IMR-90 (cell line): ENCODE results near the gene SH2B3. TPM values are rescaled to one million over a fixed set of nuclear protein-coding genes. Genes with fewer than 3 reads are reported as not detected.

Source experiments
- ATAC-seq: fragments of 200-7000 bp; cut with Tn5 transposase; 2 replicates; pipeline ENCODE4 v1.9.1; 2020; ENCODE audit warnings: low read depth, mild to moderate bottlenecking, moderate library complexity
- BruUV-seq: library from RNA; stranded (reverse); fragments of 400-500 nt; replicated peaks from 2 replicates; lab custom pipeline; 2021; lab: Mats Ljungman, UMichigan
- CTCF ChIA-PET: fragments of 300-600 bp; formaldehyde crosslinking; extraction: SDS; loops from one replicate; lab custom pipeline; 2021; ENCODE audit warnings: antibody characterized with exemption; lab: Yijun Ruan, JAX
- POLR2A ChIA-PET: fragments of 300-600 bp; sonication (Branson Sonifier 250); formaldehyde crosslinking; loops from one replicate; lab custom pipeline; 2022; ENCODE audit warnings: antibody characterized with exemption; ENCODE audit not compliant: unreplicated experiment; lab: Charles Lee
- DNase-seq: peaks from one replicate; pipeline ENCODE4 v3.0.0; 2013
- H2AFZ ChIP-seq: replicated peaks from 2 replicates; pipeline ENCODE3; 2013; ENCODE audit warnings: low read length, mild to moderate bottlenecking; ENCODE audit not compliant: poor library complexity
- H2AK5ac ChIP-seq: 2 replicates; pipeline ENCODE4 v1.6.1; 2013; ENCODE audit warnings: low read depth, low read length, inconsistent platforms
- H2AK9ac ChIP-seq: replicated peaks from 2 replicates; pipeline ENCODE3; 2013; ENCODE audit warnings: mild to moderate bottlenecking, low read depth, low read length, moderate library complexity; ENCODE audit not compliant: poor library complexity
- H2BK120ac ChIP-seq: 2 replicates; pipeline ENCODE4 v1.6.1; 2013; ENCODE audit warnings: low read depth, low read length, inconsistent platforms
- H2BK15ac ChIP-seq: 3 replicates; pipeline ENCODE4 v1.6.1; 2013; ENCODE audit warnings: low read depth, low read length, inconsistent platforms
- H2BK20ac ChIP-seq: 2 replicates; pipeline ENCODE4 v1.6.1; 2013; ENCODE audit warnings: low read depth, mild to moderate bottlenecking, inconsistent platforms, low read length, moderate library complexity
- H2BK5ac ChIP-seq: 2 replicates; pipeline ENCODE4 v1.6.1; 2013; ENCODE audit warnings: mild to moderate bottlenecking, low read depth, low read length, inconsistent platforms; ENCODE audit not compliant: poor library complexity, severe bottlenecking
- H3K14ac ChIP-seq: replicated peaks from 2 replicates; pipeline ENCODE4 v1.6.1; 2013; ENCODE audit warnings: low read depth, low read length, inconsistent platforms
- H3K18ac ChIP-seq: 2 replicates; pipeline ENCODE4 v1.6.1; 2013; ENCODE audit warnings: low read depth, low read length, control low read depth
- H3K23ac ChIP-seq: 2 replicates; pipeline ENCODE4 v1.6.1; 2013; ENCODE audit warnings: low read depth, low read length, inconsistent platforms
- H3K27ac ChIP-seq: 2 replicates; pipeline ENCODE4 v1.5.1; 2013; ENCODE audit warnings: mild to moderate bottlenecking, control low read depth, low read length; ENCODE audit not compliant: insufficient read depth
- H3K27me3 ChIP-seq: 2 replicates; pipeline ENCODE4 v1.6.1; 2013; ENCODE audit warnings: low read length; ENCODE audit not compliant: control insufficient read depth, insufficient read depth
- H3K36me3 ChIP-seq: 2 replicates; pipeline ENCODE4 v1.6.1; 2013; ENCODE audit warnings: low read length, mixed read lengths; ENCODE audit not compliant: control insufficient read depth, insufficient read depth
- H3K4ac ChIP-seq: 2 replicates; pipeline ENCODE4 v1.6.1; 2013; ENCODE audit warnings: low read depth, low read length, inconsistent platforms
- H3K4me1 ChIP-seq: 2 replicates; pipeline ENCODE4 v1.6.1; 2013; ENCODE audit warnings: low read length, mixed read lengths; ENCODE audit not compliant: control insufficient read depth, insufficient read depth
- H3K4me2 ChIP-seq: 2 replicates; pipeline ENCODE4 v1.6.1; 2013; ENCODE audit warnings: low read depth, mild to moderate bottlenecking, control low read depth, low read length, moderate library complexity
- H3K4me3 ChIP-seq: 2 replicates; pipeline ENCODE4 v1.5.1; 2013; ENCODE audit warnings: low read depth, mild to moderate bottlenecking, control low read depth, low read length, moderate library complexity; ENCODE audit not compliant: insufficient read depth
- H3K56ac ChIP-seq: 2 replicates; pipeline ENCODE4 v1.6.1; 2013; ENCODE audit warnings: low read length, inconsistent platforms; ENCODE audit not compliant: insufficient read depth; ENCODE audit errors: extremely low read depth
- H3K79me1 ChIP-seq, 2 experiments: 2 replicates each; pipeline ENCODE4 v1.6.1; 2013; ENCODE audit warnings: low read length in 2 of 2, inconsistent platforms in 1 of 2, low read depth in 1 of 2
- H3K9ac ChIP-seq: 2 replicates; pipeline ENCODE4 v1.6.1; 2013; ENCODE audit warnings: low read depth, low read length, control low read depth
- H3K9me1 ChIP-seq: 2 replicates; pipeline ENCODE4 v1.6.1; 2013; ENCODE audit warnings: low read length, inconsistent platforms; ENCODE audit not compliant: insufficient read depth
- H3K9me3 ChIP-seq: 2 replicates; pipeline ENCODE4 v1.6.1; 2013; ENCODE audit warnings: low read length; ENCODE audit not compliant: control insufficient read depth, insufficient read depth
- H4K20me1 ChIP-seq: 2 replicates; pipeline ENCODE4 v1.6.1; 2013; ENCODE audit warnings: low read length, inconsistent platforms; ENCODE audit not compliant: insufficient read depth
- H4K5ac ChIP-seq: 2 replicates; pipeline ENCODE4 v1.6.1; 2013; ENCODE audit warnings: mild to moderate bottlenecking, low read depth, low read length, control low read depth
- H4K8ac ChIP-seq, 2 experiments: 2 replicates each; pipeline ENCODE4 v1.6.1; 2013; ENCODE audit warnings: low read depth in 2 of 2, low read length in 2 of 2, control low read depth in 1 of 2, inconsistent platforms in 1 of 2
- H4K91ac ChIP-seq: 2 replicates; pipeline ENCODE4 v1.6.1; 2013; ENCODE audit warnings: low read depth, low read length, inconsistent platforms; ENCODE audit not compliant: insufficient read depth
- BHLHE40 ChIP-seq: fragments of 150-350 bp; IDR thresholded peaks from 2 replicates; pipeline ENCODE4 v1.6.1; 2016; ENCODE audit warnings: mild to moderate bottlenecking, low read depth, low read length
- CEBPB ChIP-seq: IDR thresholded peaks from 2 replicates; pipeline ENCODE4 v1.6.1; 2012; ENCODE audit warnings: low read depth, low read length, improper control_type of control experiment
- CHD1 ChIP-seq: IDR thresholded peaks from 2 replicates; pipeline ENCODE4 v1.6.1; 2012; ENCODE audit warnings: low read depth, low read length, improper control_type of control experiment
- ELK1 ChIP-seq: fragments of 150-350 bp; IDR thresholded peaks from 2 replicates; pipeline ENCODE4 v1.6.1; 2016; ENCODE audit warnings: low read depth, mild to moderate bottlenecking, low read length, moderate library complexity, borderline replicate concordance
- FOS ChIP-seq: fragments of 150-350 bp; IDR thresholded peaks from 2 replicates; pipeline ENCODE4 v1.6.1; 2016; ENCODE audit warnings: low read depth, low read length
- MAFK ChIP-seq: IDR thresholded peaks from 2 replicates; pipeline ENCODE4 v1.6.1; 2012; ENCODE audit warnings: low read depth, low read length, improper control_type of control experiment
- MAZ ChIP-seq: IDR thresholded peaks from 2 replicates; pipeline ENCODE4 v1.6.1; 2012; ENCODE audit warnings: low read depth, mild to moderate bottlenecking, low read length, improper control_type of control experiment, moderate library complexity, borderline replicate concordance
- MXI1 ChIP-seq: IDR thresholded peaks from 2 replicates; pipeline ENCODE4 v1.6.1; 2012; ENCODE audit warnings: low read depth, mild to moderate bottlenecking, low read length, moderate library complexity, borderline replicate concordance
- NFE2L2 ChIP-seq: fragments of 150-350 bp; IDR thresholded peaks from 2 replicates; pipeline ENCODE4 v1.6.1; 2016; ENCODE audit warnings: low read depth, mild to moderate bottlenecking, low read length
- POLR2A ChIP-seq: IDR thresholded peaks from 2 replicates; pipeline ENCODE4 v1.6.1; 2012; ENCODE audit warnings: mild to moderate bottlenecking, low read depth, low read length
- RAD21 ChIP-seq: IDR thresholded peaks from 2 replicates; pipeline ENCODE4 v1.6.1; 2012; ENCODE audit warnings: low read length, improper control_type of control experiment
- RCOR1 ChIP-seq: IDR thresholded peaks from 2 replicates; pipeline ENCODE4 v1.6.1; 2012; ENCODE audit warnings: mild to moderate bottlenecking, low read length, improper control_type of control experiment; ENCODE audit not compliant: insufficient replicate concordance
- RFX5 ChIP-seq: IDR thresholded peaks from 2 replicates; pipeline ENCODE4 v1.8.0; 2012; ENCODE audit warnings: low read depth, mild to moderate bottlenecking, low read length, moderate library complexity
- SMC3 ChIP-seq: fragments of 150-350 bp; IDR thresholded peaks from 2 replicates; pipeline ENCODE4 v1.6.1; 2016; ENCODE audit warnings: low read depth, mild to moderate bottlenecking, antibody characterized with exemption, low read length, moderate library complexity
- USF2 ChIP-seq: fragments of 150-350 bp; IDR thresholded peaks from 2 replicates; pipeline ENCODE4 v1.6.1; 2017; ENCODE audit warnings: mild to moderate bottlenecking, antibody characterized with exemption, low read length, low read depth
- WGBS, 2 experiments: methylation state at CpG; one replicate each; pipeline versions ENCODE4 v1.1.5 to v1.1.7; 2013; ENCODE audit warnings: missing lambda C conversion rate in 2 of 2; ENCODE audit not compliant: insufficient read length in 1 of 2; ENCODE audit errors: extremely low coverage in 2 of 2; 5-methylcytosine and 5-hydroxymethylcytosine counted together
- dilution Hi-C: fragments of 300-500 bp; cut with HindIII; formaldehyde crosslinking; loops from one replicate; pipeline ENCODE4 v1.14.3; 2018; ENCODE audit warnings: low sequenced_read_pairs; ENCODE audit not compliant: unreplicated experiment
- in situ Hi-C: fragments of 300-500 bp; cut with MboI; formaldehyde crosslinking; loops from 3 replicates; pipeline ENCODE4 v1.14.3; 2019; ENCODE audit warnings: low sequenced_read_pairs, inconsistent platforms, mixed read lengths
- intact Hi-C: fragments of 100-400 bp; cut with micrococcal nuclease; formaldehyde crosslinking; loops from 2 replicates; pipeline ENCODE4 v1.10.0; 2022
- polyA plus RNA-seq, 3 experiments: library from polyadenylated mRNA; depleted of rRNA; stranded (reverse); fragments of >200 nt; gene quantifications; 2 replicates each; pipeline ENCODE4 v1.2.3, GENCODE V29; 2012; ENCODE audit warnings: low replicate concordance in 1 of 3
- total RNA-seq: library from RNA; depleted of rRNA; stranded (reverse); fragments of >200 nt; gene quantifications from 2 replicates; pipeline ENCODE4 v1.2.3, GENCODE V29; 2012
- TF ChIP-seq, protein P1 (sequence below): conservative IDR thresholded peaks from 2 replicates; pipeline ENCODE4 v1.5.1; 2012; ENCODE audit warnings: mild to moderate bottlenecking, low read depth, low read length, improper control_type of control experiment

Gene SH2B3
- total and polyA plus RNA-seq, 2 of the 4 experiments (the other 2 are of a cell fraction), result 9.3 to 20.2 TPM

- dilution Hi-C loops, result no loop called here
- intact Hi-C loops, result no loop called here
- Histone ChIP-seq H3K9me3 (no peaks in the 10 kb centered on the region), H3K27me3 (no peaks in the 10 kb centered on the region), H3K27ac (no peak overlapping the region), H3K4me2 (no peak overlapping the region), H3K4me3 (no peak overlapping the region), H3K79me1 (peaks cover 11 to 36% of the 10 kb centered on the region in 2 experiments; a peak in 3 of 4 replicates), H3K4me1 (peaks cover 4% of the 10 kb centered on the region), H4K5ac (no peak overlapping the region), H4K20me1 (no peaks in the 10 kb centered on the region), H2AFZ (no peak overlapping the region), H2BK5ac (no peak overlapping the region), H4K8ac (no peak overlapping the region), H3K56ac (no peak overlapping the region), H2BK20ac (no peak overlapping the region), H2BK120ac (no peak overlapping the region), H4K91ac (no peak overlapping the region), H2AK9ac (no peak overlapping the region), H3K4ac (no peak overlapping the region), H3K23ac (no peak overlapping the region), H3K9ac (no peak overlapping the region), H3K9me1 (peaks cover 6% of the 10 kb centered on the region; the same call in 1 of the 2 replicates), H3K36me3 (peaks cover 17% of the 10 kb centered on the region), H3K14ac (no peak overlapping the region), H2BK15ac (no peak overlapping the region), H2AK5ac (no peak overlapping the region), H3K18ac (no peak overlapping the region)
- in situ Hi-C loops, result no loop called here
- no peak for DNase-seq
- BruUV-seq, result no TSS peak
- no peak for TF ChIP-seq BHLHE40
- no peak for TF ChIP-seq CEBPB
- TF ChIP-seq NFE2L2, result no peak
- TF ChIP-seq RCOR1, result no peak
- no peak for TF ChIP-seq ELK1
- no peak for TF ChIP-seq RFX5
- no peak for TF ChIP-seq CHD1
- no peak for TF ChIP-seq FOS
- no peak for TF ChIP-seq POLR2A
- no peak for TF ChIP-seq MXI1
- TF ChIP-seq MAZ, result no peak
- TF ChIP-seq MAFK, result no peak
- TF ChIP-seq SMC3, result no peak
- TF ChIP-seq, protein P1, sequence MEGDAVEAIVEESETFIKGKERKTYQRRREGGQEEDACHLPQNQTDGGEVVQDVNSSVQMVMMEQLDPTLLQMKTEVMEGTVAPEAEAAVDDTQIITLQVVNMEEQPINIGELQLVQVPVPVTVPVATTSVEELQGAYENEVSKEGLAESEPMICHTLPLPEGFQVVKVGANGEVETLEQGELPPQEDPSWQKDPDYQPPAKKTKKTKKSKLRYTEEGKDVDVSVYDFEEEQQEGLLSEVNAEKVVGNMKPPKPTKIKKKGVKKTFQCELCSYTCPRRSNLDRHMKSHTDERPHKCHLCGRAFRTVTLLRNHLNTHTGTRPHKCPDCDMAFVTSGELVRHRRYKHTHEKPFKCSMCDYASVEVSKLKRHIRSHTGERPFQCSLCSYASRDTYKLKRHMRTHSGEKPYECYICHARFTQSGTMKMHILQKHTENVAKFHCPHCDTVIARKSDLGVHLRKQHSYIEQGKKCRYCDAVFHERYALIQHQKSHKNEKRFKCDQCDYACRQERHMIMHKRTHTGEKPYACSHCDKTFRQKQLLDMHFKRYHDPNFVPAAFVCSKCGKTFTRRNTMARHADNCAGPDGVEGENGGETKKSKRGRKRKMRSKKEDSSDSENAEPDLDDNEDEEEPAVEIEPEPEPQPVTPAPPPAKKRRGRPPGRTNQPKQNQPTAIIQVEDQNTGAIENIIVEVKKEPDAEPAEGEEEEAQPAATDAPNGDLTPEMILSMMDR, result no peak
- TF ChIP-seq USF2, result no peak
- no peak for TF ChIP-seq RAD21
- no peak for ATAC-seq
- POLR2A ChIA-PET, result no interaction called here
- WGBS, 2 experiments, result 100% methylated on average over 1 of the region's 2 CpGs; no CpG with 5 or more reads in 1 of the 2 experiments
- CTCF ChIA-PET, result interaction anchor here (0.6 kb wide), 1 partner anchor 37 kb away, joined by 3 read pairs; no protein-coding TSS in a partner anchor
Measured at GRCh38 chr12:111366583-111366982, 39.1 kb upstream of the SH2B3 start.
